IPS DF 4.7 (cell line): Measurements from ENCODE around the gene HOXA3.

Experiments
- DNase-seq: peaks from one replicate; pipeline ENCODE4 v3.0.0-alpha.2; 2013; ENCODE audit warnings: low spot score; ENCODE audit errors: extremely low read depth

The HOXA3 gene

GRCh38 chr7:27129729-27130539 lies 22.4 kb downstream of the HOXA3 start:
- no peak for DNase-seq

- DNase-seq: no peak
Observed at GRCh38 chr7:27128776-27129728, 23.3 kb downstream of the HOXA3 start.

GRCh38 chr7:27128034-27128433 lies 24.3 kb downstream of the HOXA3 start:
- DNase-seq: no peak

- DNase-seq: no peak
Observed at GRCh38 chr7:27126596-27127327, 25.6 kb downstream of the HOXA3 start.

DNA sequence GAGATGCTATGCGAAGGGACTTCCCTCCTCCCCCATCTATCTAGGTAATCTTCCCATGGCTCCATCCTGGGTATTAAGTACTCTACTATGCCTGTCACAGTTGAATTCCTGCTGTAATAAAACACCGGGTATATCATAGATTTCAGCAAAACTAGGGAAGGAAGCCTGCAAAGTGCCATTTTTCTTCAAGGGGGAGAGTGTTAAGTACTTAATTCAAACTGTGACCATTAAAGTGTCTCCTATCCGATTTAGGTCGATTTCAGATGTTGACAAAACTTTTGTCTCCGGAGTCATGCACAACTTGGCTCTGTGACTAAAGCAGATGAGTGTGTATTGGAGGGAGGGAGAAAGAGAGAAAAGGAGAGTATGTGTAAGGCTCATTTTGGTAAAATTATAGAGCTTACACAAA lies 26.4 kb downstream of the HOXA3 start:
- no peak for DNase-seq

- DNase-seq: no peak
Observed at GRCh38 chr7:27124902-27125689, 27.3 kb downstream of the HOXA3 start.

DNA sequence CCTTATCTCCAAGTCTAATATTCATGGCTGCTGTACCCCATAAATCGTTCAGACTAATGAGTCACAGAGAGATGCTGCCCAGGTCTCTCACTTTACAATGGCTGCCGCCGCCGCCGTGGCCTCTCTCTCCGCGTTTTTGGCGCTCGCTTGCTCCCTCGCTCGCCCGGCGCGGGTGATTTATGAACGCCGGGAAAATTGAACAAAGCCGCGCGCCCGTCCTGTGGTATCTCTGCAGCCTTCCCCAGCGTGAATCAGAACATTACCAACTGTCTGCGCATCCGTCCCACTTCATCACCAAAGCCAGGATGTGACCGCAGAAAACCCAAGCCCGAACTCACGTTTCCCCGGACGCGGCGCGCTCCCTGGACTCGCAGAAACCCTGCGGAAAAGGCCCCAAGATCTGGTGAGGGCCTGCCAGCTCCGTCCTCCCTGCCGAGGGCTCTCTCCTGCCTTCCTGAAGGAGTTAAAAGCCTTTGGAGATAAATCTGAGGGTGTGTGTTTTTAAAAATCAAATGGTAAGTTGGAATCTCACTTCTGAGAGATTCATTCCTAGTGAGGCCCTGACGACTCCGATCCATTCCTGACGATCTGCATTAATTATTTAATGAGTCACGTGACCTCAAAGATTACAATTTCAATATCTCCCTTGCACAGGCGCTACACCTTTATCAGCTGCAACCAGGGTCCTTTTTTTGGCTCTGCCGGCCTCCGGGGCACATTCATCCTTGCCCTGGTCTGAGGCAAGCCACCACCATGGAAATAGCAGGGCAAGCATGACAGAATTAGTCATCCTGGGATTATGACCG lies 28.1 kb downstream of the HOXA3 start:
- DNase-seq: no peak

DNA sequence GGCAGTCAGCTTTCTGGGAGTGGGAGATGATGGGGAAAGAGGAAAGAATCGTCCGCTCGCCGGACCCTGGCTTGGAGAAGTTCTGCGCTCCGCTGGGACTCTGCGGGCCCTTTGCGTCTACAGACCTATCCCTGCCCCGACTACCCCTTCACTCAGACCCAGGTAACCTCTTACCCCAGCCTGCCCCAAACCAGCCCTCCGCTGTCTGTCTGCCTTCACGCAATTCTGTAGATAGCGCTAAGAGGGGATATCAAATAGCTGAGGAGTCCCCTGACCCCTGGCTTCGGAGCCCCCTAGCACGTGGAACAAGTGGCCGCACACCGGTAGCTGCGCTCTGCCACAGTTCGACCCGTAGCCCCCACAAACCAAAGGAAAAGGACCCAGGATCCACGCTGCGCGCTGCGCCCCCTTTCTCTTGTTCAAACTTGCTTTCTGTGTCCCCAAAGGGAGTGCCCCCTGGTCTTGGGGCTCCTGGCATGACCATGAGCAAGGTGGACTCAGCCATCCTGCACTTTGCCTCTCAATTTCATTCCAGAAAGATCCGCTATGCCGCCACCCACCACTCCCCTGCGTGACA lies 28.8 kb downstream of the HOXA3 start:
- no peak for DNase-seq

DNA sequence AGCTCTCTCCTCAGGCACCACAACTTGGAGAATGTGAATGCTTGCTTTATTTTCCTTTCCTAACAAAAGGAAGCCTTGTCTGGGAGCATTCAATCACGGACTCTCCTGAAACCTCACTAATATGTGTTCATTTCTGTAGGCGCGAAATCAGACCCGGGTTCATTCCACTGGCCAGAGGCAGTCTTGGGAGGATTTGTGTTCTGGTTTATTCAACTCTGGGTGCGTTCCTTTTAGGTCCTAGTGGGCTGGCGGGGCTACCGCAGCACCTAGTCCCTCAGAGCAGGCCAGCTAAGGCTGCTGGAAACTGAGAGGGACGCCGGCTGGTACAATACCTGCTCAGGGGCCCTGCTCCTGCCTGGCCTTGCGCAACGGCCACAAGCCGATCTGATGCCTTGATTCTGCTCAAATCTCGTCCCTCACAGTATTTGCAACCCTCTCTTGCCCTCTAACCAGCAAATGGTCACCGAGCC lies 29.3 kb downstream of the HOXA3 start:
- no peak for DNase-seq

GRCh38 chr7:27122077-27122910 lies 30.1 kb downstream of the HOXA3 start:
- no peak for DNase-seq

GRCh38 chr7:27121684-27122076 lies 30.7 kb downstream of the HOXA3 start:
- DNase-seq: no peak

GRCh38 chr7:27119412-27119911 lies 32.9 kb downstream of the HOXA3 start:
- no peak for DNase-seq

DNA sequence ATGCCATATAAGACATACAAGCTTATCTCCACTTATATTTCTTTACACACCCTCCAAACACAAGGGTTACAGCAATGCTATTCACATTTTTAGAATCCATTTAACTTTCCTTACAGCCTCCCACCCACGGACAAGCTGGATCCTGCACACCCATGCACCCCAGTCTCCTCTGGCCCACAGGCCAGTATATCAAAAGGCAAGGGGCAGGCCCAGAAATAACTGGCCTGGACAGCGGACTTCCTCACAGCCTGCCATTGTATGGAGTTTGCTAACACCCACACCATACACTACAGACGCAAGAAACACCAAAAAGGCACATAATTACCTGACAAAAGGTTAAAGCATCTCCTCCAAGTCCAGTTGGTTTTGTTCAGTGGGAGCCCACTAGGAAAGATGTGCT lies 33.8 kb downstream of the HOXA3 start:
- DNase-seq: no peak

DNA sequence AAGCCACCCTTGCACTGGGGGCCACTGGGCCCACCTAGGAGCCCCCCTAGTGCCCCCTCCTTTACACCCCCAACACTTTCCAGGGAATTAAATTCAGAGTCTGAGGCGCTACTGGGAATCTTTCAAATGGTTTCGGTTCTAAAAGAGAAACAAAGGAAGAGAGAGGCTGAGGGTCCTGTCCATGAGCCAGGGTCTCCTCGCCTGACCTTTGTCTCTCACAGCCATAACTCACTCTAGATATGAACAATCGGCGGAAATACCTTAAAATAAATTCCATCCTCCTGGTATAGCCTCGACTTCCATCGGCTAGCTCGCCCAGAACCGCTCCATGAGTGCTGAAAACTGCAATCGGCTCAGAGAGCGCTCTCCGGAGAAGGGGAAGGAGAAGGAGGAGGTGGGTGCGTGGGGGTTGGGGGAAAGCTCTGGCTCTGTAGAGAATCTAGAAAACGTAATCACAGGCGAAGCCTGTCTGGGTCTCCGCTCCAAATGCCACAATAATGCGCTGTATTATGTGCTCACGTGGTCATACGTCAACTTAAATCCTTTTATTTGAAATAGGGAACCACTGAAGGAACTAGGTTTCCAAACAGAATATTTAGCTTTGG lies 34.4 kb downstream of the HOXA3 start:
- DNase-seq: no peak

GRCh38 chr7:27116962-27117886 lies 35.2 kb downstream of the HOXA3 start:
- no peak for DNase-seq

DNA sequence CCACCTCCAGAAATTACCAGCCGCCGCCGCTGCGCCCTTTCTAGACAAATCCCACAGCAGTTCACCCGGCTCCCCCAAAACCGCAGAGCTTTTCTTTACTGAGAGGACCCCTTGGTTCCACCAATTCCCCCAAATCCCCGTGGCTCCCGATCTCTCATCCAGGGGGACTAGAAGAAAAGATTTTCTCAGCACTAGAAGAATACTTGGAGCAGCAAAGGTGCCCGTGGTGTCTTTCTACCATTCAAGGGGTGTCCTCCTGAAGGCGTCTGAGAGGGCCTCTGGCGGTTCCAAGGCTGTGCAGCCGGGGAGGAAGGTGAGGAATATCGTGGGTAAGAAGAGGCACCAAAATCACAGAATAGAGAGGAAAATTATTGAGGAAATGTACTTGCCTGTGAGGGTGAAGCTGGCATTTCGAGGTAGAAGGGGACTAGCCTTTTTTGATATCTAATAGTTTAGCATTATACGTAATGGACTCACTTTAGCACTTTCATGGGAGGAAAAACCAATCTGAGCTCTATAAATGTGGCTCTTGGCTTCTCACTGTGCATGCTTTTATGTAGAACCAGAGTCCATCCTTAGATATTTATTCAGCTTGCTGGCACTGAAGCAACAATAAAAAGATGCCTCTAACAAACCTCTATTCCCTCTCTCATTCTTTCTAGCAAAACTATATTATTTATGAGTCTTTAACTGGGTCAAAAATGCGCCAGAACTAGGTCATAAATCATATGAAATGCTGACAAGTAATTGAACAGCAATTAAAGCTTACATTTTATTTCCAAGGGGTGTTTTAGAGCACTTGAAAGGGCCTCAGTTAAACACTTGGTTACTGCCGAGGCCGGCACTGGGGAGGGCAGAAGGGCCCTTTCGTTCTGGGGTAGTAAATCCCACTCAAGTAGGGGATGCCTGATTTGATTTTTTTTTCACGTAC lies 36.1 kb downstream of the HOXA3 start:
- no peak for DNase-seq
